NCI-H2196 treated with DMSO at 0.1 percent for 48 hours (cell line): ENCODE data around the gene GZF1.

Experiments used
- DNase-seq: peaks from one replicate; lab custom pipeline; 2025; ENCODE audit not compliant: unreplicated experiment; lab: John Stamatoyannopoulos, UW

Gene GZF1

DNA sequence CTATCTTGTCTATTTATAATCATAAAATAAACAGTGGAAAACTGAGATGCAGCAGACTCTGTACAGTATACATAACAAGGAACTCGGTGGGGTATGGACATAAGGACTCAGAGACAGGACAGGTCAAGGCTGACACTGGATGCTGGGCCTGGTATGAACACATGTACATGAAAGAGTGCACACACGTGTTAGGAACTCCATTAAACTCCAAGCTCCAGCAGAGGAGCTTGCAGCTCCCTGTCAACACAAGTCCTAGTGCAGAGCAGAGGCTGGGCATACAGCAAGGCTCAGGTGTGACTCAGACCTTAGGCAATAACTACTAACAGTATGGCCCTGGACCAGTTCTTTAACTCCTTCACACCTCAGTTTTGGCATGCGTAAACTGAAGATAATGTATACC lies 42.2 kb downstream of the GZF1 start:
- DNase-seq: no peak

DNA sequence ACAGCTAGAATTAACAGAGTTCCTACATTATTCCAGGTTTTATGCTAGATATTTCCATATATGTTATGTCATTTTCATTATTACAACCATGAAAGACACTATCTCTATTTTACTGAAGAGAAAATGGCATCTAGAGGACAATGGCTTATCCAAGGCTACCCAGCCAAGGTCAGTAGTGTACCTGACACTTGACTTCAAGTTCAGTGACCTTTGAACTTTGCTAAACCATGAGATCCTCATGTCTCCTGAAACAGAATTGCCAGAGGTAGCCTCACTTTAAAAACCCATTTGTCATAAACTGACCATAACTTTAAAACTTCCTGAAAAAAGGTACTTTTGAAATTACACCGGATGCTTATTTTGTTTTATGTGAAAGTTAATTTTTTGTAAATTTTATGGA lies 44.9 kb downstream of the GZF1 start:
- no peak for DNase-seq

DNA sequence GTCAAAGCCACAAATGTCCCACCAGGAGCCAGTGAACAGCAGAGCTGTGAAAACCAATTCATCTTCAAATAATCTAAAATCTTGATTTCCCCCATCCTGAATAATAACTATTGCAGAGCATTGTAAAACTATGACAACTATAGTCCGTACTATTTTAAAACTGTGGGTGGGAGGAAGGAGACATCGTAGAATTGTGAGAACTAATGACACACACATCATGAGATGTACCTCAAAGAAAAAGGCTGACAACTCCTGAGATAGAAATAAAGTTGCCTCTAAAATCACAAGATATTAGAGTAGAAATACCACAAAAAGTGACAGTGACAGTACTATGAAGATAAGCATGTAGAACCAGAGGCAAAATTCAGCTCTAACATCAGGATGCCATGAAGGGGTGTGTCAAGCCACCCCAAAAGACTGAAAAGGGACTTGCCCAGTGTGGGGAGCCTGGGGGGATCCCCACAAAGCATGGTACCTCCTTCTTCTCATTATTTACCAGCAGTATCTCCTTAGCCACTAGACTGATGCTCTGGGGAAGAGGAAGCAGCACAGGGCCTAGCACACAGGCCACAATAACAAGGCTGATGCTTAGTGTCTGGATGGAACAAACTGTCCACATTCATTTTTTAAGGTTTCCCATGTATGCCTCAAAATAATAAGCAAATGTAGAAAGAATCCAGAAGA lies 45.9 kb downstream of the GZF1 start:
- no peak for DNase-seq

DNA sequence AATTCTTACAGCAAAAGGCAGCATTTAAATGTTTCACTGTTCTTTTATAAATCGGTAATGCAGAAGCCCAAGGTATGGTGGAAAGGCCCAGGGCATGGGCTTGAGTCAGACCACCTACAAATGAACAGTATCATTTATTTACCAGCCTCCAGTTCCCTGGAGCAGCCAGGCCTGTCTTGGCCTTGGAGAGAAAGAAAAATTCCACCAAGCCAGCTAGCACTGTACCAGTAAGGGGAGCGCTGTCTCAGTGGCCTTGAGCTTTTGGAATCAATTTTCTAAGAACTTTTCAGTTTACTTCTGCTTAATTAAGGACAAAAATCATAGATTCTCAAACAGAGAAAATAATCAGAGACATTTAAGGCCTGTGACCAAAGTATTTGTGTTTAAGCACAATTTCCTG lies 47.0 kb downstream of the GZF1 start:
- DNase-seq: no peak

DNA sequence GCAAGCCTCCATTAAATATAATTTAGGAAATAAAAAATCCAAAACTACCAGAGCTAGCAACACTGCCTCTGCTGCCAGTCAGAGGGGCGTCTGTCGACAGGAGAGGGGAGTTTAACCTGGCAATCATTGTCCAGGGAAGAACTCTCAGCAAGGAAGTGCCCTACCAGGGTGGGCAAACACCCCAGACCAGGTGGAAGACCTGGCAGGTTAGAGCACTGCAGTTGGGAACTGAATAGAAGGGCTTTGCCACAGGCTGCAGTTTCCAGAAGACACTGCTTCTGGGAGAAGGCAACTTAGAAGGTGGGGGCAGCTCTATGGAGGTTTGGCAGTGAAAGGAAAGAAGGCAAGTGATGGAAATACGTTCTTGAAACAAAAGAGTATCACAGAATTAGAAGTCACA lies 47.8 kb downstream of the GZF1 start:
- no peak for DNase-seq

DNA sequence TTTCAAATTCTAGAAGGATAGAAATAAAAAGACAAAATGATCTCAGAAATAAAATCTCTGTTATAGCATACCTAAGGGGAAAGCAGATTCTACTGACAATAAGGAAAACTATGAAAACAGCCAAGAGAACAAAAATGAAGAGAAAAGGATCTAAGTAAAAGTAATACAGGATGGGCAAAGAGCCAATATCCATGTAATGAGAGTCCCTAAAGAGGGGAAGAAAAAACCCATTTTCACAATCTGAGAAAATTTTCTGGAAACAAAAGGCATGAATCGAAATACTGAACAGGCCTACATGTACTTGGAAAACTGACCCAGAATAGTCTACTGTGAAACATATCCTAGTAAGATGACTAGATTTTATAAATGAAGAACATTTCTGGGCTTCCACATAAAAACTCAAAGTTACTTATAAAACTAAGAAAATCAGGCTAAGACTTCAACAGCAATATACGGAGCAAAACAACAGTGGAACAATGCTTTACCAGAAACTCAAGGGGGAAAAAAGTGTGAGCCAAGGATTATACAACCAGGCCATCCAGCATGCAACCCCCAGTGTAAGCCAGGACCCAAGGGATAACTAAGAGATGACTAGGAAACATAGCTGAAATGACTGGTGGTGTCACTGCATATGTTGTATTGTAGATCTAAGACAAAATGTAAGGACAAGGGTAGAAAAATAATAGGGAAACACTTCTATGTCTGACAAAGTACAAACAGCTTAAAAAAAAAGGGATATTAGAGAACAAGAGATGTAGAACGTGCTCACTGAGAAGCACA lies 49.1 kb downstream of the GZF1 start:
- DNase-seq: no peak

DNA sequence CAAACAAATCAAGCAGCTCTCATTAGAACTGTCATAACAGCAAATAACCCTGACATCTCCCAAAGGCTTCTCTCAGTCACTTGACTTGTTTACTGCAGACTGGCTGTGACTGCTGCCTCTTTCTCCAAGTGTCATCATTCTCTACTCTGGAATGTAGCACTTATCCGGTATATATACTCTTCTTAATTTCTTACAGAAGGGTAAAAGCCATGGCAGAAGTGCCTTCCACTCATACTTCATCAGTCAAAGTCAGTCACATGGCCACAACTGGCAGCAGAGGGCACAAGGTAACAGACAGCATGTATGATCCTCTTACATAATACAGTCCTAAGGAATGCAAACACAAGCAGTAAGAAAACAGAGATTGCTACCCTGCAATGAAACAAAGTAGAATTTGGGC lies 50.0 kb downstream of the GZF1 start:
- DNase-seq: no peak

DNA sequence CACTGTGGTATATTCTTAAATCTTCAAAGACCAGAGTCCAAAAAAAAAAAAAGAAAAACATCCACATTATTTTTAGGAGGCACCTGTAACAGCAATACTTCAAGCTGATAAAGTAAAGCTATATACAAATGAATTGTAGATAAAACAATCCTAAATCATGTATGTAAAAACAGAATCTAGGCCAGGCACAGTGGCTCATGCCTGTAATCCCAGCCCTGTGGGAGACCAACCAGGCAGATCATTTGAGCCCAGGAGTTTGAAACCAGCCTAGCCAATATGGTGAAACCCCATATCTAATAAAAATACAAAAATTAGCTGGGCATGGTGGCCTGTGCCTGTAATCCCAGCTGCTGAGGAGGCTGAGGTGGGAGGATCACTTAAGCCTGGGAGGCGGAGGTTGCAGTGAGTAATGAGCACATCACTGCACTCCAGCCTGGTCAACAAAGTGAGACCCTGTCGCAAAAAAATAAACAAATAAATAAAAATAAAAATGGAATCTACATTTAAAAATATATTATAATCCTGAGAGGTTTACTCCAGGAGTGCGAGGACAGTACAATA lies 52.0 kb downstream of the GZF1 start:
- DNase-seq: no peak

DNA sequence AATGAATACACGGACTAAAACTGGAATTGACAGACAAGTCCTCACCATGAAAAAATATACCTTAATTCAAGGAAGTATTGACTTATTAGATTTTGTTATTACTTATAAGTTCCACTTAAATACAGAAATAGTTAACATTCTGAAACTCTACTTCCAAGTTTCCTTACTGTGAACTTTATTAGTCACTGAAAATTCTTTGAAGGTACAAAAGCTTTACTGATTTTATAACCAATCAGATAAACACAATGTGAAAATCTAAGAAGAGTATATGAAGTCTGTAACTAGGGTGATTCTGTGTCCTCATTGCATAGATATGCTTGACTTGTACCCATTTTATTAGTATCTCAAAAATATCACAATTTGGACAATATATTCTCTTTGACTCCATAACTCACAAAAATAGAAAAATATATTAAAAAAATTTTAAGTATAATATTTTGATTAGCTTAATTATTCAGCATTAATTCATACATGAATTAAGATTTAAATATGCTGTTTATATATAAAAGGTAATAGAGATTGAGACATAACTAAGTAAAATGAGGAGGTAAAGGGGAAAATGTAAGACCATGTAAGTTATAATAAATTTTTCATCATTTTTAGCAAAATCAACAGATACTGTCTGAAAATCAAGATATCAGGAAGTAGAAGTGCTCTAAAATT lies 52.7 kb downstream of the GZF1 start:
- DNase-seq: no peak

DNA sequence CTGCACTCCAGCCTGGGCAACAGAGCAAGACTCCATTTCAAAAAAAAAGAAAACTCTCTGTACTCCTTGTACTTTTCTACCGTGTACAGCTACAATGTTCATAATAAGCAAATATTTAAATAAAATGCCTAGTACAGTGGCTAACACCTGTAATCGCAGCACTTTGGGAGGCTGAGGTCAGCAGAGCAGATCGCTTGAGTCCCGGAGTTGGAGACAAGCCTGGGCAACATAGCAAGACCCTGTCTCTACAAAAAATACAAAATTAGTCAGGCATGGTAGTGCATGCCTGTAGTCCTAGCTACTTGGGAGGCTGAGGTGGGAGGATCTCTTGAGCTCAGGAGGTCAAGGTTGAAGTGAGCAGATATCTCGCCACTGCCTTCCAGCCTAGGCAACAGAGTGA lies 53.6 kb downstream of the GZF1 start:
- no peak for DNase-seq

DNA sequence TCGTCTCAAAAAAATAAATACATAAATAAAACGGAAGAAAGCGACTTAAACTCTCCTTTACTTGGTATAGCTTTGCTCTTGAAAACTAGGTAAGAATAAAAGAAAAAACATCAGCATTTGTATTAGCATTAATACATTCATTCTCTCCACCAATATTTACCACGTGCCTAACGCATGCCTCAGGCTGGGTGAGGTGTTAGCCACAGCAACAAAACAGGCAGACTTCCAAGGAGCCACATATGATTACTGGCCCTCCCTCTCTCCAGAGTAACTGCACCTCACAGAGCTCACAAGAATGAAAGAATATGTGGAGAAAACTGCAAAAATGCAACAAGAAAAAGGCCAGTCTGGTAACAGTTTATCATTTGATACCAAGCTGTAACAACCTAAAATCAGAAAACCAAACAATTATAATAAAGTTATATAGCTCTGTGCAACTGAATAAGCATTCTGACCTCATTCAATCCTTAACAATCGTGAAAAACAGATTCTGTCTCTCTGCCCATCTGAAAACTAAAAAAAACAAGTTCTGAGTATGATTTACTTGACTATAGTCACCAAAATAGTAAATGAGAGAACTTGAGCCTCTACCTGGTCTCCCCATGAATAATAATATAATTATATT lies 54.1 kb downstream of the GZF1 start:
- no peak for DNase-seq

DNA sequence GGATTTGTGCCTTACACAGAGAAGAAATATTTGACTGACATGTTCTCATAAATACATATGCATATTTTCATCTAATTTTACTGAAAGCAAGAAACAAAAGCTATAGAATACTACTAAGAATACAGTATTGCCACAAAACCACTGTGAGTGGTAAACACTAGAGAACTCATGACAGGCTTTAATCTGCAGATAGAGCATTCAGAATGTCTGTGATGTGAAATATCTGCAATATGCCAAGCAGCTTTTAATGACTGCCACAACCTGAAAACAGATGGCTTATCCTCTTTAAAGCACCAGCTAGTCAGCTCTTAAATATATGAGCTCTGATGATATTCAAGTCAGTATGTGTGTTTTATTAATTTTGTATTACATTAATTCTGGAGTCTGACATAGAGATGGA lies 55.9 kb downstream of the GZF1 start:
- no peak for DNase-seq

DNA sequence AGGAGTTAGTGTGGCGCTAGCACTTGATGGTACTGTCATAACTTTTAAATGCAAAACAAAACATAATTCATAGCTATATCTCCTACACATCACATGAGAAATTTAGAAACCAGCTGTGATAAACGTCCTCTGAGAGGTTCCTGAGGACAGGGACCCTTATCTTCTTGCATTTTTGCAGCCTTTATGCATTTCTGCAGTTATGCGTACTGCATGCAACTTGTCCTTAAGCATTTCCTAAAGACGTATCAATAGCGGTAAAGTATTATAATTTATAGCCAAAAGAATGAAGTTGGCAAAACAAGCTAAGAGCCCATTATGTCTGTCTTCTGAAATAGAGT lies 57.6 kb downstream of the GZF1 start:
- no peak for DNase-seq

DNA sequence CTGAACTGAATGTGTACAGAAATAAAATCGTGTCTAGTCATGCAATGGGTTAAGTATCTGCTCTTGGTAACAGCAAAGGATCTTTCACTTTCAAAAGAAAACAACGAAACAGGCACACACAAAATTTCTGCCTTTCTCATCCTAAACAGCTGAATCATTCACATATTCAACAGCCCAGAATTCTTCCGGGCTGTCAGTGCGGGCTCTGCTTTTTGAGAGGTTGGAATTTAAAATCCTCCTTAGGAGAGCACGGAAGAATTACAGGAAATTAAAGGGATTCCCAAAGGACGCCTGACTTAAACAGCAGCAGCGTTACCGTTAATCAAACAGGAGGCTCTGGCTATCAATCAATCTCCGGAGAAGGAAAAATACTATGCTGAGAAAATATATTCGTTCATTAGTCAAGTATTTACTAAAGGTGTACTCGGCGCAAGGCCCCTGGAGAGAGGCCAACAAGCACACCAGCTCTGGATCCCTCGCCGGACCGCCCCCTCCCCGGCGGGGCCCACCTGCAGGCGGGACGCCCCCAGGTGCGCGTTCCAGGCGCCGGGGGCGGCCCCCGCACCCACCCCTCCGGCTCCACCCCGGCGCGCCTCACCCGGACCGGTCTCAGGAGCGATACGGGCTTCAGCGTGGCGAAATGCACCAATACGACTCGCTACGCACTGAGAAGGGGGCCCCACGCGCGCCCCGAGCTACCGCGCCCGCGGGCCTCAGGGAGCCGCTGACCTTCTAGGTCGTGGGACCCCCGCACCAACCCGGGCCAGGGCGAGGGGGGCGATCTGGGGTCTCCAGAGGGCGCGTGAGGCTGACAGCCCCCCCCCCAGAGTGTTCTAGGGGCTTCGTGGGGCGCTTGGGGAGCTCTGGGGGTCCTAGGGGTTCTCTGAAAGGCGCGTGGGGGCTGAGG lies 58.3 kb downstream of the GZF1 start:
- no peak for DNase-seq

DNA sequence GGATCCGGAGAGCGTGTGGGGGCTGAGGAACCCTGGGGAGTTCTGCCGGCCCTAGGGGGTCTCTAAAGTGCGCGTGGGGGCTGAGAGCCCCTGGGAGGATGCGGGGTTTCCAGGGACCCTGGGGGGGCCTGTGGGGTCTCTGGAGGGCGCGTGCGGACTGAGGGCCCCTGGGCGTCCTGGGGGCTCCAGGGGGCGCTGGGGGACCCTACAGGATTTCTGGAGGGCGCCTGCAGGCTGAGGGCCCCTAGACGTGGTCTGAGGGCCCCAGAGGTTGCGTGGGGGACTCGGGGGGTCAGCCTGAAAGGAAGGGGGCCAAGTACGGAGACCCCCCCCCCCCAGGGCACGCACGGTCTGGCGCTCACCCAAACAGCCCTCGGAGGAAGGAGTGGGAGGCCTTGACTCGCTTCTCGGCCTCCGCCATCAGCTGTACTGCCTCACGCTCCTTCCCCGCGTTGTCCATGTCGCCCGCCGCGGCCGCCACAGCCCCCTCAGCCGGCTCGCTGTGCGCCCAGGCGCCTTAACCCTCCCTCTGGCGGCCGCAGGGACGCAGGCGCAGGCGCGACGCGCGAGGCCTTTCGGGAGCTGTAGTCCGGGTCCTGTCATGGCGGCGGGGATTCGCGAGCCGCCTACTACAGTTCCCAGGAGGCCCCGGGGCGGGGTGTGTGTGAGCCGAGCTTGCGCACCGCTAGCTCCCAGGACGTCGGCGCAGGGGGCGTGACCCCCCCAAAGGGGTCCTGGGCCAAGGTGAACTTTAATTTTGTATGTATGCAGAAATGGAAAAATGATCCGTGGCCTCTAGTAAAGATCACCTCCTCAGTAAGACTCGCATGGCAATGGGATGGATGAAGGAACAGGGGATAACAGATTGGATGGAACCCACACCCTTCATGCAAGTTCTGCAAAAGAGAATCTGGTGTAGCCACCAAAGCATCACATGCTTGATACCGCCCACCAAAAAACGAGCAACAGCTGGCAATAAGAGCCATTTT lies 59.3 kb downstream of the GZF1 start, which contains the start of gene NAPB:
Gene NAPB, minus strand, starts transcription at position 546 of the 989 bp plus-strand sequence. Its CDS starts 86 bp downstream, at position 460.
- peak; percentile 79 for DNase-seq
